HCT116 (cell line): Measurements from ENCODE around the gene TMEM242. TPM values are rescaled to one million over a fixed set of nuclear protein-coding genes. Genes with fewer than 3 reads are reported as not detected.

Source experiments
- ATAC-seq: fragments of 200-7000 bp; cut with Tn5 transposase; 2 replicates; pipeline ENCODE4 v1.9.1; 2020; ENCODE audit warnings: mild to moderate bottlenecking, moderate library complexity
- BruUV-seq: library from RNA; stranded (reverse); fragments of 400-500 nt; replicated peaks from 2 replicates; lab custom pipeline; 2021; lab: Mats Ljungman, UMichigan
- CTCF ChIA-PET: fragments of 300-600 bp; sonication (Branson Sonifier 250); formaldehyde crosslinking; loops from one replicate; lab custom pipeline; 2021; ENCODE audit warnings: antibody characterized with exemption; lab: Charles Lee
- POLR2A ChIA-PET: fragments of 300-600, 350-600 bp; sonication (Branson Sonifier 250); formaldehyde crosslinking; loops from one replicate; lab custom pipeline; 2021; ENCODE audit warnings: antibody characterized with exemption; lab: Charles Lee
- RAD21 ChIA-PET, 2 experiments: fragments of 300-600 bp; sonication (Branson Sonifier 250); formaldehyde crosslinking; loops; one replicate each; lab custom pipeline; 2023; ENCODE audit warnings: low total read pairs in 2 of 2; ENCODE audit not compliant: uncharacterized antibody in 2 of 2, unreplicated experiment in 2 of 2, low non-redundant PET in 1 of 2; lab: Charles Lee
- DNase-seq: peaks from one replicate; pipeline ENCODE4 v3.0.0-alpha.2; 2010; ENCODE audit warnings: low read depth, low spot score
- H2AFZ ChIP-seq: fragments of 200-600 bp; shearing (Covaris generic), sonication (generic); 2 replicates; pipeline ENCODE4 v1.6.1; 2017; ENCODE audit warnings: low read depth, mixed run types, mixed read lengths, antibody characterized with exemption, low read length; ENCODE audit not compliant: poor library complexity, severe bottlenecking
- H3K27ac ChIP-seq: 2 replicates; pipeline ENCODE4 v1.5.1; 2012; ENCODE audit warnings: low read depth, low read length
- H3K27me3 ChIP-seq: fragments of 200-600 bp; sonication (generic); 2 replicates; pipeline ENCODE4 v1.6.1; 2016; ENCODE audit warnings: mixed run types, low read length, mixed read lengths; ENCODE audit not compliant: insufficient read depth
- H3K36me3 ChIP-seq, 2 experiments: fragments of 200-500 bp in 1 of 2; fragments of 200-600 bp in 1 of 2; sonication (Bioruptor generic) in 1 of 2; sonication (generic) in 1 of 2; 2 replicates each; pipeline versions ENCODE4 v1.5.1 to v1.6.1; 2014 to 2016; ENCODE audit warnings: low read length in 2 of 2, inconsistent platforms in 1 of 2, mixed read lengths in 1 of 2, mixed run types in 1 of 2; ENCODE audit not compliant: insufficient read depth in 2 of 2, control insufficient read depth in 1 of 2
- H3K4me1 ChIP-seq, 2 experiments: fragments of 200-600 bp in 1 of 2; sonication (generic) in 1 of 2; 2 replicates each; pipeline versions ENCODE4 v1.5.1 to v1.6.1; 2012 to 2017; ENCODE audit warnings: low read length in 2 of 2, inconsistent platforms in 1 of 2, mild to moderate bottlenecking in 1 of 2, mixed read lengths in 1 of 2, mixed run types in 1 of 2, moderate library complexity in 1 of 2; ENCODE audit not compliant: insufficient read depth in 2 of 2, control insufficient read depth in 1 of 2
- H3K4me2 ChIP-seq: fragments of 200-600 bp; sonication (generic); 2 replicates; pipeline ENCODE4 v1.6.1; 2017; ENCODE audit warnings: mixed run types, low read length, mixed read lengths
- H3K4me3 ChIP-seq, 2 experiments: fragments of 200-600 bp in 1 of 2; sonication (generic) in 1 of 2; replicated peaks in 1 of 2; 2 replicates each; pipeline ENCODE4 v1.5.1; 2011 to 2016; ENCODE audit warnings: low read length in 2 of 2, control low read depth in 1 of 2, low read depth in 1 of 2, mild to moderate bottlenecking in 1 of 2, mixed read lengths in 1 of 2, mixed run types in 1 of 2
- H3K79me2 ChIP-seq: fragments of 200-600 bp; sonication (generic); 2 replicates; pipeline ENCODE4 v1.6.1; 2017; ENCODE audit warnings: mild to moderate bottlenecking, mixed run types, low read length, moderate library complexity, mixed read lengths; ENCODE audit not compliant: insufficient read depth
- H3K9ac ChIP-seq: fragments of 200-600 bp; sonication (generic); 2 replicates; pipeline ENCODE4 v1.6.1; 2016; ENCODE audit warnings: low read length, mixed read lengths
- H3K9me2 ChIP-seq: fragments of 200-600 bp; sonication (generic), shearing (Covaris generic); 2 replicates; pipeline ENCODE4 v1.6.1; 2017; ENCODE audit warnings: mixed run types, mild to moderate bottlenecking, moderate library complexity; ENCODE audit not compliant: insufficient read depth
- H3K9me3 ChIP-seq, 2 experiments: fragments of 200-500 bp in 1 of 2; fragments of 200-600 bp in 1 of 2; sonication (Bioruptor generic) in 1 of 2; sonication (generic) in 1 of 2; 2 replicates each; pipeline ENCODE4 v1.6.1; 2014 to 2017; ENCODE audit warnings: low read length in 2 of 2, mixed read lengths in 2 of 2, inconsistent platforms in 1 of 2, low read depth in 1 of 2, mild to moderate bottlenecking in 1 of 2, mixed run types in 1 of 2, moderate library complexity in 1 of 2; ENCODE audit not compliant: control insufficient read depth in 1 of 2, insufficient read depth in 1 of 2
- H4K20me1 ChIP-seq: fragments of 200-600 bp; sonication (generic), shearing (Covaris generic); 2 replicates; pipeline ENCODE4 v1.6.1; 2017; ENCODE audit warnings: mixed run types, mild to moderate bottlenecking, moderate library complexity; ENCODE audit not compliant: insufficient read depth
- ELF1 ChIP-seq: IDR thresholded peaks from 2 replicates; pipeline ENCODE4 v1.6.1; 2012; ENCODE audit warnings: low read depth, borderline replicate concordance
- FOSL1 ChIP-seq: IDR thresholded peaks from 2 replicates; pipeline ENCODE4 v1.6.1; 2012; ENCODE audit warnings: low read depth
- MAX ChIP-seq: IDR thresholded peaks from 2 replicates; pipeline ENCODE4 v1.6.1; 2012
- POLR2A ChIP-seq: IDR thresholded peaks from 2 replicates; pipeline ENCODE4 v1.7.0; 2011; ENCODE audit warnings: borderline replicate concordance; ENCODE audit not compliant: insufficient read depth, insufficient read length; ENCODE audit errors: extremely low read depth
- RAD21 ChIP-seq: IDR thresholded peaks from 2 replicates; pipeline ENCODE4 v1.6.1; 2012; ENCODE audit warnings: low read depth, mild to moderate bottlenecking
- REST ChIP-seq: IDR thresholded peaks from 2 replicates; pipeline ENCODE4 v1.6.1; 2012; ENCODE audit warnings: low read depth
- SIN3A ChIP-seq: IDR thresholded peaks from 2 replicates; pipeline ENCODE4 v1.6.1; 2012; ENCODE audit warnings: low read depth
- SP1 ChIP-seq: IDR thresholded peaks from 2 replicates; pipeline ENCODE4 v1.6.1; 2012; ENCODE audit warnings: low read depth
- SRF ChIP-seq: IDR thresholded peaks from 2 replicates; pipeline ENCODE4 v1.6.1; 2012; ENCODE audit warnings: low read depth
- TCF7L2 ChIP-seq: IDR thresholded peaks from 2 replicates; pipeline ENCODE4 v1.7.0; 2011; ENCODE audit warnings: borderline replicate concordance, inconsistent platforms; ENCODE audit not compliant: insufficient read depth, insufficient read length; ENCODE audit errors: extremely low read depth
- YY1 ChIP-seq: IDR thresholded peaks from 2 replicates; pipeline ENCODE4 v1.6.1; 2011; ENCODE audit warnings: low read length, low read depth, moderate library complexity, mild to moderate bottlenecking; ENCODE audit not compliant: insufficient replicate concordance; ENCODE audit errors: extremely low read depth
- ZFX ChIP-seq: fragments of 450-650 bp; IDR thresholded peaks from 2 replicates; pipeline ENCODE4 v1.6.1; 2017
- intact Hi-C: fragments of 100-400 bp; cut with micrococcal nuclease; formaldehyde crosslinking; loops from 2 replicates; pipeline ENCODE4 v1.10.0; 2022
- total RNA-seq: library from RNA; stranded (reverse); gene quantifications from one replicate; pipeline ENCODE4 v1.2.1, GENCODE V29; 2021; ENCODE audit not compliant: unreplicated experiment
- TF ChIP-seq, protein P1 (sequence below): IDR thresholded peaks from 2 replicates; pipeline ENCODE4 v1.6.1; 2011; ENCODE audit warnings: mild to moderate bottlenecking, low read length, moderate library complexity; ENCODE audit not compliant: insufficient replicate concordance; ENCODE audit errors: extremely low read depth
- TF ChIP-seq, protein P2 (sequence below), 3 experiments: fragments of 200-600 bp in 1 of 3; sonication (generic) in 1 of 3; IDR thresholded peaks in 2 of 3; conservative IDR thresholded peaks in 1 of 3; 2 replicates each; pipeline ENCODE4 v1.5.1; 2012 to 2017; ENCODE audit warnings: low read depth in 2 of 3, low read length in 2 of 3, antibody characterized with exemption in 1 of 3, borderline replicate concordance in 1 of 3, control low read depth in 1 of 3, mild to moderate bottlenecking in 1 of 3, mixed read lengths in 1 of 3, mixed run types in 1 of 3, moderate library complexity in 1 of 3; ENCODE audit not compliant: insufficient read depth in 1 of 3

TMEM242 gene
- total RNA-seq, 1 experiment from 2014 or later, result 11.6 TPM

GRCh38 chr6:157271911-157272310 lies 51.4 kb downstream of the TMEM242 start (continued):
- no peak for TF ChIP-seq SRF
- no peak for TF ChIP-seq POLR2A
- TF ChIP-seq ZFX, result no peak

DNA sequence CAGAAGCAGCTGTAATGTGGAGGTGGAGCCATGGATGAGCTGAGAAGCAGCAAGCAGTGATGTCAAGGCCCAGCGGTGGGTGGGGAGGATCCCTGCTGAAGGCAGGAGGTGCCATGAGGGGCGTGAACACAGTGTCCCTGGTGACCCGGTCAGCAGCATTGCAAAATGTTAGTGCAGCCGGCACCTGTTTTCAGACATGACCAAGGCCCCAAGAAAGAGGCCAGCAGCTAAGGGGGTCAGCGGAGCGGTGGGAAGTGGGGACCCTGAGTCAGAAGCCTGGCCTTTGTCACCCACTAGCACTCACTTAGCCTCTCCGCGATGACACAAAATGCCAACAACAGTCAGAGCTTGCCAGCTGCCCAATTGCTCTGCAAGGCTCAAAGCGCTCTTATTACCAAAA lies 51.9 kb downstream of the TMEM242 start:
- DNase-seq, result no peak
- TF ChIP-seq SIN3A (no peak), ELF1 (no peak), SP1 (no peak), TCF7L2 (no peak), ZFX (no peak), YY1 (no peak), FOSL1 (no peak), RAD21 (no peak), MAX (no peak), REST (no peak), SRF (no peak)
- TF ChIP-seq, protein P1, sequence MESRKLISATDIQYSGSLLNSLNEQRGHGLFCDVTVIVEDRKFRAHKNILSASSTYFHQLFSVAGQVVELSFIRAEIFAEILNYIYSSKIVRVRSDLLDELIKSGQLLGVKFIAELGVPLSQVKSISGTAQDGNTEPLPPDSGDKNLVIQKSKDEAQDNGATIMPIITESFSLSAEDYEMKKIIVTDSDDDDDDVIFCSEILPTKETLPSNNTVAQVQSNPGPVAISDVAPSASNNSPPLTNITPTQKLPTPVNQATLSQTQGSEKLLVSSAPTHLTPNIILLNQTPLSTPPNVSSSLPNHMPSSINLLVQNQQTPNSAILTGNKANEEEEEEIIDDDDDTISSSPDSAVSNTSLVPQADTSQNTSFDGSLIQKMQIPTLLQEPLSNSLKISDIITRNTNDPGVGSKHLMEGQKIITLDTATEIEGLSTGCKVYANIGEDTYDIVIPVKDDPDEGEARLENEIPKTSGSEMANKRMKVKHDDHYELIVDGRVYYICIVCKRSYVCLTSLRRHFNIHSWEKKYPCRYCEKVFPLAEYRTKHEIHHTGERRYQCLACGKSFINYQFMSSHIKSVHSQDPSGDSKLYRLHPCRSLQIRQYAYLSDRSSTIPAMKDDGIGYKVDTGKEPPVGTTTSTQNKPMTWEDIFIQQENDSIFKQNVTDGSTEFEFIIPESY, result no peak
- TF ChIP-seq, protein P2, sequence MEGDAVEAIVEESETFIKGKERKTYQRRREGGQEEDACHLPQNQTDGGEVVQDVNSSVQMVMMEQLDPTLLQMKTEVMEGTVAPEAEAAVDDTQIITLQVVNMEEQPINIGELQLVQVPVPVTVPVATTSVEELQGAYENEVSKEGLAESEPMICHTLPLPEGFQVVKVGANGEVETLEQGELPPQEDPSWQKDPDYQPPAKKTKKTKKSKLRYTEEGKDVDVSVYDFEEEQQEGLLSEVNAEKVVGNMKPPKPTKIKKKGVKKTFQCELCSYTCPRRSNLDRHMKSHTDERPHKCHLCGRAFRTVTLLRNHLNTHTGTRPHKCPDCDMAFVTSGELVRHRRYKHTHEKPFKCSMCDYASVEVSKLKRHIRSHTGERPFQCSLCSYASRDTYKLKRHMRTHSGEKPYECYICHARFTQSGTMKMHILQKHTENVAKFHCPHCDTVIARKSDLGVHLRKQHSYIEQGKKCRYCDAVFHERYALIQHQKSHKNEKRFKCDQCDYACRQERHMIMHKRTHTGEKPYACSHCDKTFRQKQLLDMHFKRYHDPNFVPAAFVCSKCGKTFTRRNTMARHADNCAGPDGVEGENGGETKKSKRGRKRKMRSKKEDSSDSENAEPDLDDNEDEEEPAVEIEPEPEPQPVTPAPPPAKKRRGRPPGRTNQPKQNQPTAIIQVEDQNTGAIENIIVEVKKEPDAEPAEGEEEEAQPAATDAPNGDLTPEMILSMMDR (IDR thresholded peaks at IDR 0.05 in 2 of 3, conservative IDR thresholded peaks at IDR 0.05 in 1 of 3; ENCODE audit: borderline replicate concordance in 1 of 3, insufficient read depth in 1 of 3, low read depth in 2 of 3, low read length in 2 of 3), result no peak
- no peak overlapping the region for H3K4me3 ChIP-seq
- H3K9me2 ChIP-seq, result no peaks in the 10 kb centered on the region
- no peaks in the 10 kb centered on the region for H3K27me3 ChIP-seq
- peaks cover 10 to 26% of the 10 kb centered on the region in 2 experiments; a peak in 3 of 4 replicates for H3K4me1 ChIP-seq
- ATAC-seq, result no peak
- H3K79me2 ChIP-seq, result no peaks in the 10 kb centered on the region
- H3K9me3 ChIP-seq, result no peaks in the 10 kb centered on the region; a peak in 1 of 4 replicates
- ChIA-PET RAD21 (no interaction called here), POLR2A (interaction anchor here (1.1 kb wide), 1 partner anchor 10 kb away, joined by 3 read pairs; no protein-coding TSS in a partner anchor), CTCF (no interaction called here)
- no peak overlapping the region for H2AFZ ChIP-seq
- no peak overlapping the region for H3K27ac ChIP-seq
- H3K36me3 ChIP-seq, result no peaks in the 10 kb centered on the region
- no peak overlapping the region for H3K9ac ChIP-seq
- intact Hi-C loops, result loop anchor here (10.0 kb wide), 1 partner anchor 127 kb away; no protein-coding TSS in a partner anchor
- no TSS peak for BruUV-seq
- no peaks in the 10 kb centered on the region for H4K20me1 ChIP-seq
- no peak overlapping the region for H3K4me2 ChIP-seq
